GM21786 (cell line): ENCODE measurements around the gene ATRIP.
"Not testable (repeated sequence)": the region's sequence is repeated elsewhere in the genome, so short reads cannot be mapped to it uniquely, and the experiment has no call there.

ENCODE experiments used
- ATAC-seq: cut with Tn5 transposase; IDR thresholded peaks from one replicate; pipeline ENCODE4 v1.9.1; 2021; ENCODE audit not compliant: unreplicated experiment

ATRIP gene

DNA sequence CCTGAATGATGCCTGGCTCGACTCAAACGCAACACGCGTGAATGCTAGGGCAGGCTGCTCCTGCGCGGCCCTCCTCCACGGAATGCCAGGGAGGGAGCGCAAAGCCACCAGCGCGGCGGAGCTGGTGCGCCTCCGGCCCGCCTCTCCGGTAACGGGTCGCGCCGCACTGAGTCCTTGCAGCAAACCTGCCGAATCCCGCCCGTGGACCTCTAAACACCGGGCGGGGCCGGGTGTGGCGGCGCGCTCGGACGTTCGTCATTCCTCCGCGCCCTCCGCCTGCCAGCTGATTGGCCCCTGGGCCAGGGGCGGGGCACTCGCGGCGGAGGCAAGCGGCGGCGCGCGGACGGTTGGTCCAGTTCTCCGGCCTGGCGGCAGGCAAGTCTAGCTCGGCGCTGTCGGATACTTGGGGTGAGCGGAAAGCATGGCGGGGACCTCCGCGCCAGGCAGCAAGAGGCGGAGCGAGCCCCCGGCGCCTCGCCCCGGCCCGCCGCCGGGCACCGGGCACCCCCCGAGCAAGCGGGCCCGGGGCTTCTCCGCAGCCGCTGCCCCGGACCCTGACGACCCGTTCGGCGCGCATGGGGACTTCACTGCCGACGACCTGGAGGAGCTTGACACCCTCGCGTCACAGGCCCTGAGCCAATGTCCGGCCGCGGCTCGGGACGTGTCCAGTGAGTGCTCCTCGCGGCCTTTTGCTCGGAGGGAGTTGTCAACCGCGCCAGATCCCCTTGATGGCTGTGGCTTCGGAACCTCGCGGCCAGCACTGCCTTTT lies at the start of gene ATRIP:
TSS of gene ATRIP (plus strand) at position 313 of the 769 bp plus-strand sequence. CDS start at position 422, 109 bp downstream.
- ATAC-seq: peak; percentile 74

DNA sequence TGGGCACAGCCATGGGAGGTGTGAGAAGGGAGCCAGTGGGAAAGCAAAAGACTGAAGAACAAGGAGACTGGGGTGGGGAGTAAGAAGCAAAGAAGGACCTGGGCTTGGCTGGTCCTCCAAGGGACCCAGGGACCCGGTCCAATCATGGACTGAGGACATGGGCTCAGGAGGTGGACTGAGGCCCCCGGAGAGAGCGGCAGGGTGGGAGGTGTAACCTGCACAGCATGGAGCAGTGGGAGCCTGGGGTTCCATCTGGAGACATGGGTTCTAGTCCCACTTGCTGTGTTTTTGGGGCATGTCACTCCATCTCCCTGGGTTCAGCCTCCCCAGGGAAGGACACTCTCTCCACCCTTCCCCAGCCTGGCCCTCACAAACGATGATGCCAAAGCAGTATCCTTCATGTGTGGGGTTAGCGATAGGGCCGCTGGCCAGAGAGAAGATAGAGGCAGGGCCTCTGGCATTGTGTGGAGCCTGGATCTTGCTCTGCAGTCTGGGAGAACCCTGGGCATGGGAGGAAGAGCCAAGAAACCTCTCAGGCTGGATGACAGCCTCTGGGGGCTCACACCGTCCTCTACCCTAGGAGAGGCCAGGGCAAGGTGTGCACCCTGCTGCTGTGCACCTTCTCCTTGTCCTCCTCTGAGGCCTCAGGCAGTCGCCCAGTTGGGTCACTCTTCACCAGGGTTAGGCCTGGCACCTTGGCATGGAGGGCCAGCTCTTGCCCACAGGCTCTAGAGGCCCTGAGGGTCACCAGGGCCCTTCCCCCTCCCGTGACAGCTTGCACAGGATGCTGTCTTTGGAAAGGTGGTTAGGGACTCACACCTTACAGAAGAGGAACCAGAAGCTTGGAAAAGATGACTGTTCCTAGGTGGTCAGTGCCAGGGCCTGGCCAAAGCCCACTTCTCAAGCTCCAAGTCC lies 48.5 kb upstream of the ATRIP start:
- ATAC-seq: no peak

DNA sequence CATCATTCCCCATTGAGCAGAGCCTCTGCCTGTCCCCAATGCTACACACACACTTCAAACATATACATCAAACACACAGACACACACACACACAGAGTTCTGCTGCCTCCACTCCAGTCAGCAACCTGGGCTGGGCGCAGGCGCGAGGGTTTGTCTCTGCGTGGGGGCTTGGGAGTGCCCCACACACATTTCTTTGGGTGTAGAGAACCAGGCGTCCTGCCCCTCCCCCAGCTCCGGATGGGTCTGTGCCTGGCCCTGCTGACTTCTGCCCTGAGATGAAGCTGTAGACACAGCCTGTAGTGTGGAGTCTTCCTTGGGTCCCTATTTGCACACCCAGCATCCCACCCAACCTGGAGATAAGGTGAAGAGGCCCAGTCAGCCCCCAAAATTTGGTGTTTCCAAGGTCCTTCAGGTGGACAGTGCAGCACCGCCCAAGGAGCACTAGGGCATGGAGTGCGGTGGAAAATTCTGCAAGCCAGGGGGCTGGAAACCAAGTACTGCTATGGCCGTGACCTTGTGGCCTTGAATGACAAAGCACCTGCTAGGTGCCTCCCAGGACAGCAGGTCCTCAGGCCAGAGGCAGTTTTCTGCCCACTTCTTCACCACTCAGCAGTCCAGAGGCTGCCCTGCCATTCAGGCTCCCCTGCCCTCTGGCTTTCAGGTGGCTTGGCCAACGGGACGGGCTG lies 47.7 kb upstream of the ATRIP start:
- no peak for ATAC-seq

DNA sequence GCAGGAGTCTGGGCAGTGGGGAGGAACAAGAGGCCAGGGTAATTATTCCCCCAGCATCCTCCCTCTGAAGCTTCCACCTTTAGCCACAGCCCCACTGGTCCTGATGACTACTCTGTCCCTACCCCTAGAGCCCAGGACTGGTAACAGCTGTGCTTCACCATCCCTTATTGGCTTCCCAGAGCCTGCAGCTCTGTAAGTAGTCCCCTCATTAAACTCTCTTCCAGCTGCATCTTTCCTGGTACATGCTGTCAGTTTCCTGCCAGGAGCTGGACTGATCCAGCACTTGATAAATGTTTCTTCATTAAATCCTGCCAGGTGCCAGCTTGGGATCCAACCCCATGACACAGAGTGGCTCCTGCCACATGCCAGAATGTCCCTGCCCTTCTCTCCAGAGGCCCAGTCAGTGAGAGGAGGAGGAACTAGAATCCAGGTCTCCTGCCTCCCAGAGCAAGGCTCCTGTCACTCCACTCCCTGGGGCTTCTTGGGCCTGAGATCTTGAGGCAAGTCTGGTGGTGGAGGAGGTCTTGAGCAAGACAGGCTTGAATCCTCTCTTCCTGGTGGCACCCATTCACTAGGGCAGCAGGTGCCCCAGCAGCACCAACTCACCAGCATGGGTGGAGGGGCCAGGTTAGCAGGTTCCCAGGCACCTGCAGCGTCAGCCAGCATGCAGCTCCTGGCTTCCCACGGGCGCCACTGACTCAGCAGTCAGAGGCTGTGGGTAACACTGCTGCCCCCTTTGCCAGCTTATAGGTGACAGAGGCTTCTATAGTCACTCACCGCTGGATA lies 47.0 kb upstream of the ATRIP start:
- no peak for ATAC-seq

DNA sequence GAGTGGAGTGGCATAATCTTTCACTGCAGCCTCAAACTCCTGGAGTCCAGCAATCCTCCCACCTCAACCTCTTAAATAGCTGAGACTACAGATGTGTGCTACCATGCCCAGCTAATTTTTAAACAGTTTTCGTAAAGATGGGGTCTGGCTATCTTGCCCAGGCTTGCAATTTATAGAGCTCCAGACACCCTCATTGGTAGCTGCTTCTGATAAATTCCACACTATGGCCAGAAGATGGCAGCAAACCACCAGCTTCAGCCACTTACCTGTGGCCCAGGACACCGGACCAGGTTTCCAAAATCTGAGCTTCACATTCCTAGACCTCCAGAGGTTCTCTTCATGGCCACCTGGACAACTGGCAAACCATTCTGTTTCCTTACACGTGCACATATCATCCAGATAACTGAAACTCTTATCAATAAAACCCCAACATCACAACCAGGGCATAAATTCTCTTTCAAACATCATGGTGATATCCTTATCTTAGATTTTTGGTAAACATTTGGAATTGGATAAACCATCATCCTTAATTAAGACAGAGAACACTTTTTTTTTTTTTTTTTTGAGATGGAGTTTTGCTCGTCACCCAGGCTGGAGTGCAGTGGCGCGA lies 45.6 kb upstream of the ATRIP start:
- no peak for ATAC-seq

DNA sequence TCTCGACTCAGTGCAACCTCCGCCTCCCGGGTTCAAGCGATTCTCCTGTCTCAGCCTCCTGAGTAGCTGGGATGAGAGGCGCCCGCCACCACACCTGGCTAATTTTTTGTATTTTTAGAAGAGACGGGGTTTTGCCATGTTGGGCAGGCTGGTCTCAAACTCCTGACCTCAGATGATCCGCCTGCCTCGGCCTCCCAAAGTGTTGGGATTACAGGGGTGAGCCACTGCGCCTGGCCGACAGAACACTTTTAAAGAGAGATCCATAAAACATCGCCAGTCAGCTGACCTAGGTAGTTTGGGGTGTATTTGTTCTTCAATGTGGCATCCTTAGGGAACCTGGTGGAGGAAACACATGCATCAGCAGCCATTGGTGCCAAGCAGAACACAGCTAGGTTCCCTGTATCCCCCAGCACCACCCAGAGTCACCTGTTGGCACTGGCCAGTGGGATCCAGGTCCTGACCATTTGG lies 45.1 kb upstream of the ATRIP start:
- ATAC-seq: not testable (repeated sequence)

DNA sequence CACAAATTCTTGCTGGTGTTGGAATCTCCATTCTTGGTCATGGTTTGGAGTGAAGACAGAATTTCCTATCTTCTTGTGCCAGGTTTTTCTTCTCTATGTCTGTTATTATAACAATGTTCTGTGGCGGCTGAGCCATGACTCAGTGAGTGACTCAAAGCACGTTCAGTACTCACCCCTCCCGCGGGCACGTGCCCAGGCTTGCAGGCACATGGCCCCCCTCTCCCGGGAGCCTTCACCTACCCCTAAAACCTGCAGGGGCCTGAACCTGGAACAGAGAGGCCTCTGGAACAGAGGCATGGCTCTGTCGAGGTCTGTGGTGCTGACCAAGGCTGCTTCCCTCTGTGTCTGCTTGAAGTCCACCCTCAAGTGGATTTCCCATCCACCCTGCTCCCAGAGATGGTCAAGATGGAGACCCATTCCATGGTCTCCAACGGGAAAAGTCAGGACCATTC lies 44.2 kb upstream of the ATRIP start:
- ATAC-seq: no peak

DNA sequence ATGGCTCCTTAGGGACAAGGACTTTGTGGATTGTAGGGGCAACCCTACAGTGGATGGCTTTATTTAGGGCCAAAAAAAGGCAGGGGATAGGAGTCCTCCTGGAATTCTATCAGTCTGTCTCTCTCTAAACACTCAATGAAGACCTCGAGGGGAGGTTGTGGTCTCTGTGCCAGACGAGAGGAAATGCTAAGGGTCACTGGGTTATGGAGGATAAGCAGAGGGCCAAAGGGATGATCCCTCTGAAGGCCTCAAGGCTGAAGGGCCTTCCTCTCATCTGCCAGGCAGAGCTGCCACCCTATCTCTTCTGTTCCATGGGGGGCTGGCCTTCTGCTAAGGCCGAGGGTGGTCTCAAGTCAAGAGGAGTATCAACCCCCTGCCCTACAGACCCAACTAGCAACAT lies 43.6 kb upstream of the ATRIP start:
- no peak for ATAC-seq

DNA sequence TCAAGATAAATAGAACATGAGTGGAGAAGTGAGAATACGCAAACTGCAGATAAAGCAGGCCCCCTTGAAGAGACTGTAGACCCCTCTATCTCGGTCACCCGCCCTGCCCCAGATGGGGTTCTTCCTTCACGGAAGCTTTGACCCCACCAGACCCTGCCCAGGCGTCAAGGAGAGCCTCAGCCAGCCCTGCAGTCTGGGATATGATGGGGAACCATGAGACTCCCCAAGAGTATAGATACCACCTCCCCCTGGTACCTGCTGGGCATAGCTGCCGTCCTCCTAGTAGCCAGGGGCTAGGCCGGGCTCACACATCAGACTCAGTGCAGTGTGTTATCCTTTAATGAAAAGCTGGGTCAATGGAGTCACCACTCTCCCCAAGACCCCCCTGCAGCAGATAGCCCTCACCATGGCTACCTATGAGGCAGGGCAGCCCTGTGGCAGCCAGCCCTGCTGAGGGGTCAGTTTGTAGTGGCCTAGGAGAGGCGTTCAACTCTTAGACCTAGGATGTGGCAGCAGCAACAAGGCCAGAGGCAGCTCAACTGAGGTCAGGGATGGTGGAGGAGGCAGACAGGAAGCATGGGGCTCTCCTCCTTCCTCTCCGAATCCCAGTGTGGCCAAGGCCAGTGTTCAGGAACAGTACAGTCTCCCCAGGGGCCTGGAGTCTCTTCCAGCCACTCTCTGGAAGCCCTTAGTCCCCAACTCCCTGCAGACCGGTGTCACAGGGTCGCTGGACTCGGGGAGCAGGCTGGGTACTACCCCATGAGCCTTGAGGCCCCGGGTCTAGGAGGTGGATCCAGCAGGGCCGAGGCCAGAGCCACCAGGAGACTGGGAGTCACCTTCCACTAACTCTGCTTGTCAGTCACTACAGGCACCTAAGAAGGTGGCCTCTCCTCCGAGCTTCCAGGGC lies 42.8 kb upstream of the ATRIP start:
- ATAC-seq: no peak

DNA sequence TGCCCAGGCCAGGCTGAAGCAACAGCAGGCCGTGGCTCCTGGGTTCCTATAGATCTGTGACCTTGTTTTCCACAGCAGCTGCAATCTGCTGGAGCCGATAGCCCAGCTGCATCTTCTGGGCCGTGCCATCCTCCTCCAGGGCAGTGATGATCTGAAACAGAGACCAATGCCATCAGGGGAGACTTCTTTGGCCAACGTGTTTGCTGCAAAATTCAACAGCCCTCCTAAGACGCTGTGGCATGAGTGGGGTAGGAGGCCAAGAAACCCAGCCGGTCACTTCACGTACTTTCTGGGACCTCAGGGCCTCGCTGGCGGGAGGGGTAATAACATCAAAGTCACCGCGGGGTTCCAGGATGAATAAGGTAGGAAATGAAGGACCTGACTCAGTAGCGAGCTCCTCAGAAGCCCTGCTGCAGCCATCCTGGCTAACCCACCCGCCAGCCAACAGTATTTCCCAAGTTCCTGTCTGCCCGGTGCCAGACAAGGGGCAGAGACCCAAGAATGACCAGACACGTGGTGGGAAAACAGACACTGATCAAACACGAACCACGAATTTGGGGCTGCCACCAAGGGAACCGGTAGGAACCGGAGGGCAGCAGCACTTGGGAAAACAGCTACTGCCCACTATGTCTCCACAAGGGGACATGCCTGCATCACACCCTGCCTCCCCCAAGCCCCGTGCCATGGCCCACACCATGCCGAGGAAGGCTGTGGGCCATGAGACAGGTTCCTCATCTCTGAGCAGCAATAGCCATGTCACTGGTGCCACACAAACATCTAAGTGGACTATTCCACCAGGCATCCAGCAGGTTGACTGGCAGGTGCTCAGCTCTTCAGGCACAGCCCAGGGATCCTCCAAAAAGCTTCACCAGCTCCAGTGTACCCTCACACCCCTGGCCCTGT lies 41.8 kb upstream of the ATRIP start:
- ATAC-seq: no peak

DNA sequence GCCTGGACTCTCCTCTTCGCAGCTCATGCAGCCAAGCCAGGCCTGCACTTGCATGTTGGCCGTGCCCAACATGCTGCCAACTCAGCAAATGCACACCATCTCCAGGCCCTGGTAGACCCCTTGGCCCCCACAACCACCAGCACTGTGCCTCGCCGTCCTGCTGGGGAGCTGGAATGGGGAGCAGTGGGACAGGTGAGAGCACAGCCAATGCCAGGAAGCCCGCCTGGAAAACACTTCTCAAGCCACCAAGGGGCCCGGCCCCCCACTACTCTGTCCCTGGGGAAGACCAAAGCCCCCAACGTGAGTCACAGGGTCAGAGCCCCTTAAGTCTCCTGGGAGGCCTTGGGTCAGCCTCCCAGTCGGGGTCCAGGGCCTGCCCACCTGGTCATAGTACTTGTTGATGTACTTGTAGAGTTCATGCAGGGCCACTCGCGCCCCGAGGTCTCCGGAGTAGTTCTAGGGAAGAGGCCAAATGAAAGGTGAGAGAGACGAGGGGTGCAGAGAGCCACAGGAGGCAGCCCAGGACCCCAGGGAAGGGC lies 41.1 kb upstream of the ATRIP start:
- no peak for ATAC-seq

DNA sequence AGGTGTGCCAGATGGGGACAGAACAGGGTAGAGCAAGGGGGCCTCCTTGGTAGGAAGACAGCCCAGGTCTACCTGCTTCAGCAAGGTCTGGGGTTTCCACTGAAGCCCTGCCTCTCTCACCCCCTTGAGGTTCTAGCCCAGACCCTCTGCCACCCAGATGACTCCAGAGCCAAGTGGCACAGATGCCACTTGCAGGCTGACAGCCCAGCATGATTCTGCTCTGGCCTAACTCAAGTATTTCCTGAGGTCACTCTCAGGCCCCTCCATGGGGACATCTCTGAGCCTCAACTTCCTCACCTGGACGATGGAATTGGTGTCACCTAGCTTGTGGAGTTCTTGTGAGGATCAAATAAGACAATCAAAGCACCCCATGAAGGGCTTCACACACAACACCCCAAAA lies 40.6 kb upstream of the ATRIP start:
- ATAC-seq: no peak

DNA sequence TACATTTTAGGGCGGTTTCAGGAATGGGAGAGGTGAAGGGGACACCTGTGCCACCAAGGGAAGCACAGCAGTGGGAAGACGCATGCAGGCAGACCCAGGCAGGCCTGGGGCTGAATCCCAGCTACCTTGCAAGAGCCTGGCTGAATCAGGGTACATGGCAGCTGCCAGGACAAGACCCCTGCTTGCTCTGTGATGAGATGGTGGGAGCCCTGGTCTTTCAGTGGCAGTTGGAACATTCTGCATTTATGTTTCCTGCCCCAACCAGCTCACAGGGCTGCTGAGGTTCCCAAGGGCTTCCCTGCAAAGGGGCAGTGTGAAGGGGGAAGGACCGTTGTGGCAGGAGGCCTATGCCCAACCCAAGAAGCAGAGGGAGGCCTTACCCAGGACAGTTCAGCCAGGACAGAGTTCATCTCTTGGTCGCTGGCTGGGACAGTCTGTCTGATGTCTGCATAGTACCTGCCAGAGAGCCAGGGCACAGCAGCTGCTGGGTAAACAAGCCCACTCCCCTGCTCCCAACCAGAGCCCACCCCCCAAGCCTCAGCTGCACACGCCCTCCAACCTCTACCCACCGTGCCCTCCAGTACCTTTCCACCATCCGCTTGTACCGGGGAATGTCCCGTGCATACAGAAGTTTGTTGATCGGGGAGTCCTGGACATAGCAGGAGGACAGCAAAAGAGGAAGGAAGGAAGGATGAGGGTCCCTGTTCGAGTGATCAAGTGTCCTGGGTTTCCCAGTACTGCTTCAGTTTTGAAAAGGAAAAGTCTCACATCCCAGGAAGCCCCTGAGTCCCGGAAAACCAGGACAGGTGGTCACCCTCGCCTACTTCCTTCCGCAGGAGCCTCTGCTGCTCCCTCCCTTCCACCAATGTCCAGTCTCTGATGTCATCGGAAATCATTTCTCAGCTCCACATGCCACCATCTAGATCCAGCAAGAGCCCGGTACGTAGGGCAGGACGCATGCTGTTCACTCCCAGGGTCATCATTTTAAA lies 39.8 kb upstream of the ATRIP start:
- ATAC-seq: no peak

DNA sequence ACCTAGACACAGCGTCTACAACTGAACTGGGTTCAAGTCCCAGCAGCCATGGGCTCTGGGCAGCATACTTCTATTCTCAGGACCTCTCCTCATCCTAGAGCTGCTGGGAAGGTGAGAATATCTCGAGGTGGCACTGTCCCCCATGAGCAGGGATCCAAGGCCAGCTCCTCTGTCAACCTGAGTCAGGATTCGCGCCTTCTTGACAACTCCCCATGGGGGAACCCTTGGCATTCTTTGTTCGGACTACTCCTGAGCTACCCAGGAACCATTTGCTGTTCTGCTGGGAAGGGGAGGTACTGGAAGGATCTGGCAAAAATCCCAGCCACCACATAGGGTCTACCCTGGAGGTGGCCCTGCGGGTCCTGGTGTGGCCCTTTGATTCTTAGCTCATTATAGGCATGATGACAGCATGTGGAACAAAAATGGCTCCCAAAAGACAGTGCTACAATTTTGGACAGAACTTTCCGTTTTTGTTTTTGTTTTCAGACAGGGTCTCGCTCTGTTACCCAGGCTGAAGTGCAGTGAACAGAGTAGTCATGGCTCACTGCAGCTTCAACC lies 38.9 kb upstream of the ATRIP start:
- no peak for ATAC-seq

DNA sequence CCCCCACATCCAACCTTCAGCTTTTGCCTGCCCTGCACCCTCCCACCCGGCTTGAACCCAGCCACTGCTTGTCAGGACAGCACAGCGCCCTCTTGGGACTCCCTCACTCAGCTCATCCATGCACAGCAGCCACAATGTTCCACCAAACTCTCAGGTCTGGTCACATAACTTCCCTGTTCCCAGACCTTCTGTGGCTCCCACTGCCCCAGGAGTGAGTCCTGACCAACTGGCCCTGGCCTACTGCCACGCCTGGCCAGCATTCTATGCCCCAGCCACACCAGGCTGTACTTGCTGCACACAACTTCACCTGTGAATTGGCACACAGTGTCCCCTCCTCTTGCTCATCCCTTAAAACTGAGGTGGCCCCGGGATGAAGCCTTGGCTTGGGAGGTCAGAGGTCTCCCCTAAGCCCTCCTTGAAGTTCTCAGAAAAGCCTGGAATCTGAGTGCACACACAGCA lies 37.7 kb upstream of the ATRIP start:
- no peak for ATAC-seq
